HK-2 (cell line): ENCODE data around the gene ADGRL3.
A peak's percentile ranks its signal among the peaks of the same experiment; 100 is the strongest.
"Not testable (repeated sequence)": the region's sequence is repeated elsewhere in the genome, so short reads cannot be mapped to it uniquely, and the experiment has no call there.

Experiments
- DNase-seq: peaks from one replicate; pipeline ENCODE4 v3.0.0-alpha.2; 2018; ENCODE audit not compliant: unreplicated experiment

ADGRL3 gene

GRCh38 chr4:61638591-61638990 lies 438.5 kb downstream of the ADGRL3 start:
- DNase-seq, result no peak

DNA sequence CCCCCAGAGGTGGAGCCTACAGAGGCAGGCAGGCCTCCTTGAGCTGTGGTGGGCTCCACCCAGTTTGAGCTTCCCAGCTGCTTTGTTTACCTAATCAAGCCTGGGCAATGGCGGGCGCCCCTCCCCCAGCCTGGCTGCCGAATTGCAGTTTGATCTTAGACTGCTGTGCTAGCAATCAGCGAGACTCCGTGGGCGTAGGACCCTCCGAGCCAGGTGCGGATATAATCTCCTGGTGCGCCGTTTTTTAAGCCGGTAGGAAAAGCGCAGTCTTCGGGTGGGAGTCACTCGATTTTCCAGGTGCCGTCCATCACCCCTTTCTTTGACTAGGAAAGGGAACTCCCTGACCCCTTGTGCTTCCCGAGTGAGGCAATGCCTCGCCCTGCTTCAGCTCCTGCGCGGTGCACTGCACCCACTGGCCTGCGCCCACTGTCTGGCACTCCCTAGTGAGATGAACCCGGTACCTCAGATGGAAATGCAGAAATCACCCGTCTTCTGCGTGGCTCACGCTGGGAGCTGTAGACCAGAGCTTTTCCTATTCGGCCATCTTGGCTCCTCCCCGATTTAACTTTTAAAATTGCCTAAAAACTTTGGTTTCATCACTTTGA lies 446.7 kb downstream of the ADGRL3 start:
- not testable (repeated sequence) for DNase-seq

DNA sequence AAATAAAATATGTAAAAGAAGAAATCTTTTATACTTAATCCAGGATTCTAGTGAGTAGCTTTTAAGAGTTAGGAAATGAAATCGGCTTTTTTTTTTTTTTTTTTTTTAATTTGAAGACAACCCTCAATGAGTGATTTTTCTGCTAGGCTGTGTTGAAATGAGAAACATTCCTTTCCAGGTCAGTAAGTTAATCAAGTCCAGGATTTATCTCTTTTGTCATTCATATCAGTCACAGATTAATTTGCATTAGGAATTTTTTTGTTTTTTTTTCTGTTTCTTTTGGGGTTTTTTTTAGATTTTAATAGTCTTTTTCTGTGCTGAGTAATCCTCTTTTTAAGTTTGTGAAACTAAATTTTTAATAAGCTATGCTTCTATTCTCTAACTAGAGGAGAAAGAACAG lies 448.1 kb downstream of the ADGRL3 start:
- no peak for DNase-seq

- DNase-seq, result no peak
Measured at GRCh38 chr4:61657016-61657415, 456.9 kb downstream of the ADGRL3 start.

- no peak for DNase-seq
Measured at GRCh38 chr4:61661960-61662359, 461.8 kb downstream of the ADGRL3 start.

- no peak for DNase-seq
Measured at GRCh38 chr4:61662362-61662761, 462.2 kb downstream of the ADGRL3 start.

- DNase-seq, result no peak
Measured at GRCh38 chr4:61663310-61663709, 463.2 kb downstream of the ADGRL3 start.

GRCh38 chr4:61665649-61666048 lies 465.5 kb downstream of the ADGRL3 start:
- DNase-seq, result no peak

- peak; percentile 11 for DNase-seq
Measured at GRCh38 chr4:61666244-61666643, 466.1 kb downstream of the ADGRL3 start.

DNA sequence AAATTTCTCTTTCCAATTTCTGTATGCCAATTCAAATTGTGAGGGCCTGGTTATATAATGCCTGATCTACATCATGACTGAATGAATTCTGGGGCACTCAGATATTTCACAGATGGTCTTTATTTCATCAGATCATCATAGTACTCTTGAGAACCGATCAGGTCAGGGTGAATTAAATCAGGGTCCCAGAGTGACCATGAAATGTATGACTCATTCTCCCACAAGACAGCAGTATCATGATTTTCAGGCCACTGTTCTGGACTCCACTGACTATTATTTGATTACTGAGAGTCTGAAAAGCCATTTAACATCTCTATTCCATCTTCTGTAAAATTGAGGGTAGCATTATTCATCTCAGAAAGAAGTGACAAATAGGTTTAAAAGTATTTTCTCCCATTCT lies 471.5 kb downstream of the ADGRL3 start:
- no peak for DNase-seq

DNA sequence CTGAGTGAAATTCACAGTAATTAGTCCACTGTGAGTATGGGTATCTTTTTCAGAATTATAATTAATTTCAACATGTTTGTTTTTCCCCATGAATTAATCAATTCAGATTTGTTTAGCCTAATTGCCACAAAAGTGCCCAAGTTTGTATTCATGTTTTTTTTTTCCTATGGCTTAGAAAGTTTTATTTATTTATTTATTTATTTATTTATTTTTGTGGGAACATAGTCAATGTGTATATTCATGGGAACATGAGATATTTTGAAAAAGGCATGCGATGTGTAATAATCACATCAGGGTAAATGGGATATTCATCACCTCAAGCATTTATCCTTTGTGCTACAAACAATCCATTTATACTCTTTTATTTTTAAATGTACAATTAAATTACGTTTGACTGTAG lies 475.3 kb downstream of the ADGRL3 start:
- DNase-seq, result no peak

DNA sequence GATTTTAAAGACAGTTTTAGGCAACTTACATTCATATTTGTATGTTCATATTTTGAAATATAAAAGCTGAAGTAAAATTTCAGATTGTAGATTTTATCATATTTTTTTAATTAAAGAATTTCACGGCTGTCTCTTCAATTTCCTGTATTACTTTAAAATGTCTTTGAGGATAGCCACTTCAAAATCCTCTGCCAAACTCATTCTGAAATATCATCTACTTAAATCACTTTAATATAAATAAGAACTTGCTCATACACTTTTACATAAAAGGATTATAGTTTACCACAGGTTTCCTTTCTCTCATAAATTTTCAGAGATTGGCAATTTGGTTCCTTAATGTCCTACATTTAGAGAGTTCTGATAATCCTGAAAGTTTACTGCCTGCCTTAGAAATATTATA lies 478.2 kb downstream of the ADGRL3 start:
- no peak for DNase-seq

DNA sequence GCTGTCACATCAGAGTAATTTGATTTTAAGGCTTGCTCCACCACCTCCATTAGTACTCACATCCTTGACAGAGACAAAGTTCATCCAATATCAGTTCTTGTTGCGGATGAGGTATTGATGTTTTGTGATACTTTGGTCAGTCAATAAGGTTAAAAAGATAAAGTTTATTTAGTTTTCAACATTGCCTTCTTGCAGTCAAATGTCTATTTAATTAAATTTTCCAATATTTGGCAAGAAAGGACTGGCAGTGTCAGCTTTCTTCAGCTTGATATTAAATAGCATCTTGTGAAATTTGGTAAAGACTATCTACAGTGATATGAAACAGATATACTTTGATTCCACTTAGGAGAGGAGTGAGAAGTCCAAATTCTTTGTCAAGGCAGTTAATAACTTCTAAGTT lies 493.4 kb downstream of the ADGRL3 start:
- no peak for DNase-seq

DNA sequence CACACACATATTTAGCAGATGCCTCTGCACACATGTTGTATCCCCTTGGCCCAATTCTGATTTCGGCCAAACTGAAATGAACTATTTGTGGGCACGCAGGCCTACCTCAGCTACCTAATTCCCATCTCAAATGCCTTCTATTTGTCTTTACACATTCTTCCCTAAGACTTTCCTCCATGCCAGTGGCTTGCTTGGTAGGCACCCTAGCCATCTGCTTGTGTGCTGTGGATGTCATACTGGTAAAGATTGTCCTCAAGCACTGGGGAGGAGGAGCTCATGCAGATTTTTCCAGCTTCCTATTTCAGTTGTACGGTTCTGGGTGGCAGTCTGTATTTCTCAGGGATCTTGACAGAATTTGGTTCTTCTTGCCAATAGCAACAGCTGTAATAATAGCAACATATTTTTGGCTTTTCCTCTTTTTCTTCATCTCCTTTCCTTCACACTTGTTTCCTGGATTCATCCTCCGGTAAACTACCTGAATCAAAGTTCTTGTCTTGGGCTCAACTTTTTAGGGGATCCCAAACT lies 514.3 kb downstream of the ADGRL3 start:
- DNase-seq, result no peak

DNA sequence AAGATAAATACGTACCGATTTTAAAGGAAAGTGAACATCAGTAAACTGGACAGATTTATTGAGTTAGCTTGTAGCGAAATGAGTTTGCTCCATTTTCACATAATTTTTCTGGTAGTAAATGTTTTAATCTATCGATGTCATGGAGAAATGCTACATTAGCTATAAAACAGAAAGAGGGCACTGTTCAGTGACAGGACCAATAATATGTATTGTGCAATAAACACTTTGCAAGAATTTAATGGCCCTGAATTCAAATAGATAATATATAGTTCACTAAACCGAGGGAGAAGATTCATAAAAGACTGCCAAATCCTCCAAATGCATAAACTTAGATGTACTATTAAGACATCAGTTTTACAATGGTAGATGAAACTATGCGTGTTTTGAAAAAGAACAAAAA lies 516.3 kb downstream of the ADGRL3 start:
- DNase-seq, result no peak

DNA sequence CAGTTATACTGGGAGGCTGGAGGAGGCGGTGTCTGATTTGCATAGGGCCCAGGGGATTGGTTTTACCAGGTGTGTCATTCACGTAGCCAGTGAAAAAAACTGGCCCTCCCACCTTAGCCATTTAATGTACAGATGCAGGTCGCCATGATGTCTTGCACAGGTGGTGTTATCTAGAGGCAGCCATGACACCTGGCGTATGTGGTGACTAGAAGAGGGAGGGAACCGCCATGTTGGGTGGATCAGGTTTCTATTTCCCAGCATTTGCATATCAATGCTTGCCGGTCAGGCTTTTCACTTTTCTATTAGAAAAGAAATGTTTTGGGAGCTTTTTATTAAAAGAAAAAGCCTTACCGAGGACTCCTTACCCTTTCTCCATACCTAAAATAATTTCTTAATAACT lies 523.4 kb downstream of the ADGRL3 start:
- no peak for DNase-seq

DNA sequence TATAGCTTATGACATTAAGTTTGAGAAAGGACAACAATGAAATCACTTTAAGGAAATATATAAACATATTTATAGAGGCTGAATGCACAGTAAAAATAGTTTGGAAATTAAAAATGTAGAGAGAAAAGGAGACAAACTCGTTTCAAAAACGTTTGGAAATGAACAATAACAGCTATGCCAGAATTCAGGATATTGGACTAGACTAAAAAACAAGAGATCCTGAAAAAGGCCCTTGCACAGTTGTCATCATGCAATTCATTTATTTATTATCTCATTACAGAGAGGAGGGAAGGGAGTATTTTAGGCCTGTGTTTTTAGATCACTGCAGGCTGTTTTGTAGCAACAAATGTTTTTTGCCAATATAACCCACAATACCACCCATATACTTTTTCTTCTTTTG lies 527.2 kb downstream of the ADGRL3 start:
- no peak for DNase-seq

DNA sequence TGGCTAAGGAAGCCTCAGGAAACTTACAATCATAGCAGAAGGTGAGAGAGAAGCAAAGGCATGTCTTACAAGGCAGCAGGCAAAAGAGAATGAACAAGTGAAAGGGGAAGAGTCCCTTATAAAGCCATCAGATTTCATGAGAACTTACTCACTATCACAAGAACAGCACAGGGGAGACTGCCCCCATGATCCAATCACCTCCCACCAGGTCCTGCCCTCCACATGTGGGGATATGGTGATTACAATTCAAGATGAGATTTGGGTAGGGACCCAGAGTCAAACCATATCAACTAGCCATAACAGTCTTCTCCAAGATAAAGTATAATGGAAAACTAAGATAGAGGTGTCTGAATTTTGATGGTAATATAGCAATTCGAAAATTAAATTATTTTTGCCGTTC lies 534.3 kb downstream of the ADGRL3 start:
- no peak for DNase-seq

DNA sequence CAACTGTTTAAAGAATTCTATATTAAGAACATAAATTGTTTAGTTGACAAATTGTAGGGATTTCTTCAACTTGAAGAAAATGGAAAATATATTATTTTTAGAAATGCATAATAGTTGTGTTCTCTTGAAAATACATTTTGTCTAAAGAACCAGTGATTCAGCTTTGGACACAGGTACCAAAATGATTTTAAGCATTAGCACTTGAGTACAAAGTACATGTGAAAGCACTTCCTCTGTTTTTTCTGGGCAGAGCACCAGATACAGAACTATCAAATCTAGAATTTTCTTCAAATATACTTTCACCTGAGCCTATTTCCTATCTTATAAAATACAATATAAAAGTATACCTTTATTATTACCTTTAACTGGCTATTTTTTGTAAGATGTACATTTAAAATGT lies 539.8 kb downstream of the ADGRL3 start:
- DNase-seq, result no peak

DNA sequence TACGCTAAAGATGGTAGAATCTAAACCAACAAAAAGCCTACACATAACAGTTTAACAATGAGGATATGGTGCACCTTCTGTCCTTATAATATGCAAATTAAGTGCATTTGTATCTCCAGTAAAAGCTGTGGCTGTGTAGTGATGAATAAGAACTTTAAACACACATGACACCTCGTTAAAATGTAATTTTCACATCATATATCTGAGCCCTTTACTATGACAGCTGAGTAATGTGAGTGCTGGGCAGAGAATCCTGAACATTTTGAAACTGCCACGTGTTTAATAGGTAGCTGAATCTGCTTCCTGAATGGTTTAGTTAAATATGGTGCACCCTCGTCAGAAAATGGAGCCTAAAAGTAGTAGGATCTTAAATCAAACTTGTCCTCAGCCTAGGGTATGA lies 540.8 kb downstream of the ADGRL3 start:
- DNase-seq, result no peak

GRCh38 chr4:61741327-61742096 lies 541.4 kb downstream of the ADGRL3 start:
- DNase-seq, result peak; percentile 3

DNA sequence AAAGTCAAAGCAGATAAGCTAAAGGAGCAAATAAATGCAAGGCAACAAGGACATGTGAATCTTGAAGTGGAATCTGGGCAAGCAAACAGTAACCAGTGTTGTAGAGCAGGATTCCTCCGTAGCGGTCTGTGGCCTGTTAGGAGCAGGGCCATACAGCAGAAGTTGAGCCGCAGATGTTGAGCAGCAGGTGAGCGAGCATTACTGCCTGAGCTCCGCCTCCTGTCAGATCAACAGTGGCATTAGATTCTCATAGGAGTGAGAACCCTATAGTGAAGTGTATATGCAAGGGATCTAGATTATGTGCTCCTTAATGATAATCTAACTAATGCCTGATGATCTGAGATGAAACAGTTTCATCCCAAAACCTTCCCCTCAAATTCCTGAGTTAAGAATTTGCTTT lies 550.7 kb downstream of the ADGRL3 start:
- DNase-seq, result no peak

DNA sequence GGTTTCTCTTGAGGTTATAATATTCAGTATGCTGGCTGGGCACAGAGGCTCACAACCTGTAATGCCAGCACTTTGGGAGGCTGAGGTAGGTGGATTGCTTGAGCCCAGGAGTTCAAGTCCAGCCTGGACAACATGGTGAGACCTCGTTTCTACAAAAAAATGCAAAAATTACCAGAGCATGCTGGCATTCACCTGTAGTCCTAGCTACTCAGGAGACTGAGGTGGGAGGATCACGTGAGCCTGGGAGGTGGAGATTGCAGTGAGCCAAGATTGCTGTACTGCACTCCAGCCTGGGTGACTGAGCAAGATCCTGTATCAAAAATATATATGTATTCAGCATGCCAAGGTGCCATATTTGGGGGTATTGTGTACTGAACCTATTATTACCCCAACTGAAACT lies 552.5 kb downstream of the ADGRL3 start:
- DNase-seq, result no peak

- DNase-seq, result no peak
Measured at GRCh38 chr4:61753739-61754138, 553.6 kb downstream of the ADGRL3 start.
